ENCODE measurements around the gene MYOC. TPM values are rescaled to one million over a fixed set of nuclear protein-coding genes. Genes with fewer than 3 reads are reported as not detected.

The MYOC gene
- total RNA-seq, 1 donor from 2014 or later = not detected

DNA sequence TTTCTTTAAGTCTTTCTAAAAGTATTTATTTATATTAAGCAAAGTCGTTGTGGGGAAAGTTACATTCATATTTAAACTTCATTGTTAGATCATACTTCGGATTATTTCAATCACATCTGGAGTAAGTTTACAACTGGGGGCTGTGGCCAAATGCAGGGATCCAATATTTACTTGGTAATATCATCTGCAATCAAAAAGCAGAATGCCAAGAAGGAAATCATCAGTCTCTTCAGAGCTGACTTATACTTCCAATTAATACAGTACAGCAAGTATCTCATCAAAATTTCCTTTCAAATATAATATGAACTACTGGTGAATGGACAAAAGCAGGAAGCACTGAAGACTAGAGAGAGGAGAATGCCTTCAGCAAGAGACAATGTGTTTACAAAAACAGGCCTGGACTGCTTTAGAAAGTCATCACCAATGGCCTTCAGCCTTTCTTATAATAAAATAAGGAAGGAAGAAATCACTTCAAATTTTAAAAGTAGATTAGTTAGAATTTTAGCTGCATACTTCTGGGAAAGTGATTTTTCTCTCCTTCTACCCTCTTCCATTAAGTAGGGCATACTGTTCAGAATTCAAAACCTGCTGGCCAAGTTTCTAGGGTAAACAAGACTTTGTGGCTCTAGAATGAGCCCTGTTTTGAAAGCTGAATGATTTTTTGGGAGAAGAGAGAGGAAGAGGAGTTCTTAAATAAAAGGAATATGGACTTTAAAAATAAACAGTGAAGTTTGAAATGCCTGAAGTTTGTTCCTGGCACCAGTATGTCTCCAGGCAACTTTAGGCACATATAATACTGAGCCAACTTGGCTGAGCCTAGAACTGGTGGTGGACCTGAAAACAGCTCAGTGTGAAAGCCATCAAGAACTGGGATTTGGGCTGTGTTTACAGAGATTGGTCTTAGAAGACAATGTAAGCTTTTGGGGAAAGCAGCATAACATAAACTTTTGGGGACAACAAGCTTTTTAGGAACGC, 22.2 kb upstream of the MYOC start:
- Mint-ChIP-seq H3K36me3 (ENCODE audit: low read depth, unreplicated experiment) (no peaks in the 10 kb centered on the region), H3K9me3 (ENCODE audit: unreplicated experiment) (peaks cover 2% of the 10 kb centered on the region), H3K4me3 (ENCODE audit: unreplicated experiment) (no peak overlapping the region), H3K27ac (ENCODE audit: unreplicated experiment) (no peak overlapping the region), H3K4me1 (ENCODE audit: low read depth, unreplicated experiment) (no peaks in the 10 kb centered on the region), H3K27me3 (ENCODE audit: low read depth, unreplicated experiment) (no peaks in the 10 kb centered on the region)
- Histone ChIP-seq H3K27me3 (ENCODE audit: insufficient read depth, low read length) (peaks cover 4% of the 10 kb centered on the region), H4K20me1 (ENCODE audit: insufficient read depth, low read length) (no peaks in the 10 kb centered on the region), H3K27ac (ENCODE audit: low read depth, low read length) (no peak overlapping the region), H2AFZ (ENCODE audit: low read depth, low read length) (no peak overlapping the region), H3K36me3 (ENCODE audit: insufficient read depth, low read length) (no peaks in the 10 kb centered on the region), H3K79me2 (ENCODE audit: insufficient read depth, low read length) (no peaks in the 10 kb centered on the region), H3K9ac (ENCODE audit: low read length) (no peak overlapping the region), H3K4me2 (ENCODE audit: low read length) (no peak overlapping the region), H3K9me3 (ENCODE audit: insufficient read depth, low read depth, low read length) (no peaks in the 10 kb centered on the region), H3K4me1 (ENCODE audit: insufficient read depth, low read length) (no peaks in the 10 kb centered on the region), H3K4me3 (ENCODE audit: insufficient read depth, low read depth, low read length) (no peak overlapping the region)
- DNase-seq (ENCODE audit: low read depth) (no peak), FAIRE-seq (no peak)
- TF ChIP-seq, protein P1, sequence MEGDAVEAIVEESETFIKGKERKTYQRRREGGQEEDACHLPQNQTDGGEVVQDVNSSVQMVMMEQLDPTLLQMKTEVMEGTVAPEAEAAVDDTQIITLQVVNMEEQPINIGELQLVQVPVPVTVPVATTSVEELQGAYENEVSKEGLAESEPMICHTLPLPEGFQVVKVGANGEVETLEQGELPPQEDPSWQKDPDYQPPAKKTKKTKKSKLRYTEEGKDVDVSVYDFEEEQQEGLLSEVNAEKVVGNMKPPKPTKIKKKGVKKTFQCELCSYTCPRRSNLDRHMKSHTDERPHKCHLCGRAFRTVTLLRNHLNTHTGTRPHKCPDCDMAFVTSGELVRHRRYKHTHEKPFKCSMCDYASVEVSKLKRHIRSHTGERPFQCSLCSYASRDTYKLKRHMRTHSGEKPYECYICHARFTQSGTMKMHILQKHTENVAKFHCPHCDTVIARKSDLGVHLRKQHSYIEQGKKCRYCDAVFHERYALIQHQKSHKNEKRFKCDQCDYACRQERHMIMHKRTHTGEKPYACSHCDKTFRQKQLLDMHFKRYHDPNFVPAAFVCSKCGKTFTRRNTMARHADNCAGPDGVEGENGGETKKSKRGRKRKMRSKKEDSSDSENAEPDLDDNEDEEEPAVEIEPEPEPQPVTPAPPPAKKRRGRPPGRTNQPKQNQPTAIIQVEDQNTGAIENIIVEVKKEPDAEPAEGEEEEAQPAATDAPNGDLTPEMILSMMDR (IDR thresholded peaks at IDR 0.05; ENCODE audit: insufficient read depth, low read depth, low read length) = no peak
- no peak for TF ChIP-seq EZH2 (IDR thresholded peaks at IDR 0.05; ENCODE audit: insufficient read depth, low read length)

DNA sequence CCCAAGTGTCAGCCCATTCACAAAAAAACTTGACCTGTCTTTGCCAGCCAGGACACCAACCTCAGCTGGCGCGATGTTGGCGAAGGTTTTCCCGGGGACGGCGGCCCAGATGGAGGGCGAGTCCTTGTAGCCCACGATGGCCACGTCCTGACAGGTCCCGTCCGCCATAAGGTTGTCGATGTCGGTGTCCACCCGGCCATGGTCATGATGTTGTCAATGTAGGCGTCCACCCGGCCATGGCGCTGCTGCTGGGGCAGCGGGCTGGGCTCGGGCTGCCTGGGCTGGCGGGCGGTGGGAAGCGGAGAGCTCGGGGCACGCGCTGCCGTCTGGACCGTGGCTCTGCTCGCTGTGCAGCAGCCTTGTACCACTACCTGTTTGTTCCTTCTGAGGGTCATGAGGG, 18.3 kb upstream of the MYOC start:
- Histone ChIP-seq H3K27ac (ENCODE audit: low read depth, low read length) (no peak overlapping the region), H3K4me1 (ENCODE audit: insufficient read depth, low read length) (no peaks in the 10 kb centered on the region), H3K79me2 (ENCODE audit: insufficient read depth, low read length) (no peaks in the 10 kb centered on the region), H3K4me3 (ENCODE audit: insufficient read depth, low read depth, low read length) (no peak overlapping the region), H2AFZ (ENCODE audit: low read depth, low read length) (no peak overlapping the region), H4K20me1 (ENCODE audit: insufficient read depth, low read length) (no peaks in the 10 kb centered on the region), H3K27me3 (ENCODE audit: insufficient read depth, low read length) (peaks cover 4% of the 10 kb centered on the region), H3K36me3 (ENCODE audit: insufficient read depth, low read length) (no peaks in the 10 kb centered on the region), H3K4me2 (ENCODE audit: low read length) (no peak overlapping the region), H3K9me3 (ENCODE audit: insufficient read depth, low read depth, low read length) (no peaks in the 10 kb centered on the region), H3K9ac (ENCODE audit: low read length) (no peak overlapping the region)
- TF ChIP-seq, protein P1 (IDR thresholded peaks at IDR 0.05; ENCODE audit: insufficient read depth, low read depth, low read length) = no peak
- no peak for TF ChIP-seq EZH2 (IDR thresholded peaks at IDR 0.05; ENCODE audit: insufficient read depth, low read length)
- peaks cover 2% of the 10 kb centered on the region for H3K9me3 Mint-ChIP-seq (ENCODE audit: unreplicated experiment)
- no peak overlapping the region for H3K27ac Mint-ChIP-seq (ENCODE audit: unreplicated experiment)
- no peak overlapping the region for H3K4me3 Mint-ChIP-seq (ENCODE audit: unreplicated experiment)
- H3K4me1 Mint-ChIP-seq (ENCODE audit: low read depth, unreplicated experiment) = no peaks in the 10 kb centered on the region
- FAIRE-seq = no peak
- no peaks in the 10 kb centered on the region for H3K27me3 Mint-ChIP-seq (ENCODE audit: low read depth, unreplicated experiment)
- H3K36me3 Mint-ChIP-seq (ENCODE audit: low read depth, unreplicated experiment) = no peaks in the 10 kb centered on the region
- DNase-seq (ENCODE audit: low read depth) = no peak

DNA sequence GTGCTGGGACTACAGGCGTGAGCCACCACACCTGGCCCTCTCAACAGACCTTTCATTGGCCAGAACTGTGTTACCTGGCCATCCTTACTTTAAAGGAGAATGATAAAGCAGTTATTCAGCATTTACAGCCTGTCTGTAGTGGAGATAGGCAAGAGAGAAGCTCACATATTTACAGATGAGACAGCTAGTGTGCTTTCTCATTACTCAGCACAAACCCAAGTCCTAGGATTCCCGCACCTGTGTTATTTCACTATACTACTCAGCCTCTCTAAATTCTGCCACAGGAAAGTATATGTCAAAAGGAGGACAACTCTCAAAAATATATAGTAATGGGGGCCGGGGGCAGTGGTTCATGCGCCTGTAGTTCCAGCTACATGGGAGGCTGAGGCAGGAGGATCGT, 15.9 kb upstream of the MYOC start:
- Mint-ChIP-seq H3K4me1 (ENCODE audit: low read depth, unreplicated experiment) (peaks cover 14% of the 10 kb centered on the region), H3K27me3 (ENCODE audit: low read depth, unreplicated experiment) (no peaks in the 10 kb centered on the region), H3K36me3 (ENCODE audit: low read depth, unreplicated experiment) (no peaks in the 10 kb centered on the region), H3K9me3 (ENCODE audit: unreplicated experiment) (peaks cover 2% of the 10 kb centered on the region), H3K4me3 (ENCODE audit: unreplicated experiment) (no peak overlapping the region), H3K27ac (ENCODE audit: unreplicated experiment) (no peak overlapping the region)
- no peaks in the 10 kb centered on the region for H3K4me1 ChIP-seq (ENCODE audit: insufficient read depth, low read length)
- no peaks in the 10 kb centered on the region for H3K27me3 ChIP-seq (ENCODE audit: insufficient read depth, low read length)
- no peaks in the 10 kb centered on the region for H3K9me3 ChIP-seq (ENCODE audit: insufficient read depth, low read depth, low read length)
- H4K20me1 ChIP-seq (ENCODE audit: insufficient read depth, low read length) = no peaks in the 10 kb centered on the region
- no peak overlapping the region for H2AFZ ChIP-seq (ENCODE audit: low read depth, low read length)
- no peak for DNase-seq (ENCODE audit: low read depth)
- TF ChIP-seq, protein P1 (IDR thresholded peaks at IDR 0.05; ENCODE audit: insufficient read depth, low read depth, low read length) = no peak
- TF ChIP-seq EZH2 (IDR thresholded peaks at IDR 0.05; ENCODE audit: insufficient read depth, low read length) = no peak
- H3K36me3 ChIP-seq (ENCODE audit: insufficient read depth, low read length) = no peaks in the 10 kb centered on the region
- no peaks in the 10 kb centered on the region for H3K79me2 ChIP-seq (ENCODE audit: insufficient read depth, low read length)
- FAIRE-seq = no peak
- no peak overlapping the region for H3K27ac ChIP-seq (ENCODE audit: low read depth, low read length)
- no peak overlapping the region for H3K4me3 ChIP-seq (ENCODE audit: insufficient read depth, low read depth, low read length)
- H3K4me2 ChIP-seq (ENCODE audit: low read length) = no peak overlapping the region
- H3K9ac ChIP-seq (ENCODE audit: low read length) = no peak overlapping the region

All from astrocyte (in vitro differentiated cells and primary cell).